Activated CD8-positive, alpha-beta T cell treated with anti-CD3 and anti-CD28 coated beads, Interleukin-2, amount 10 ng/mL, durations not matched to agents 7 days and 5 days (primary cell): Measurements from ENCODE around the gene TYROBP. TPM values are rescaled to one million over a fixed set of nuclear protein-coding genes. Genes with fewer than 3 reads are reported as not detected.
A peak's percentile ranks its signal among the peaks of the same experiment; 100 is the strongest.
"Not testable (repeated sequence)": the region's sequence is repeated elsewhere in the genome, so short reads cannot be mapped to it uniquely, and the experiment has no call there.

Experiments used
- ATAC-seq: fragments of 150-1000 bp; cut with Tn5 transposase; one replicate; pipeline ENCODE4 v1.10.0; 2021; ENCODE audit warnings: moderate library complexity
- CTCF ChIA-PET: fragments of 350-600 bp; sonication (Branson Sonifier 250); formaldehyde crosslinking; loops from one replicate; lab custom pipeline; 2021; ENCODE audit warnings: antibody characterized with exemption; lab: Charles Lee
- POLR2A ChIA-PET: fragments of 350-600 bp; sonication (Branson Sonifier 250); formaldehyde crosslinking; loops from one replicate; lab custom pipeline; 2021; ENCODE audit warnings: antibody characterized with exemption; lab: Charles Lee
- DNase-seq: peaks from one replicate; pipeline ENCODE4 v3.0.0-alpha.2; 2020
- H3K27ac Mint-ChIP-seq: one replicate; pipeline ENCODE4 v1.8.0; 2021; ENCODE audit warnings: mild to moderate bottlenecking, mixed read lengths
- H3K27me3 Mint-ChIP-seq: one replicate; pipeline ENCODE4 v1.8.0; 2021; ENCODE audit warnings: low read depth, mixed read lengths
- H3K36me3 Mint-ChIP-seq: one replicate; pipeline ENCODE4 v1.8.0; 2021; ENCODE audit warnings: low read depth, mixed read lengths
- H3K4me1 Mint-ChIP-seq: one replicate; pipeline ENCODE4 v1.8.0; 2021; ENCODE audit warnings: low read depth, mixed read lengths
- H3K4me3 Mint-ChIP-seq: one replicate; pipeline ENCODE4 v1.8.0; 2021; ENCODE audit warnings: mild to moderate bottlenecking, mixed read lengths
- H3K9me3 Mint-ChIP-seq: one replicate; pipeline ENCODE4 v1.8.0; 2022; ENCODE audit warnings: mixed read lengths; ENCODE audit not compliant: insufficient read depth
- total RNA-seq, 2 experiments: library from RNA; stranded (reverse); gene quantifications; one replicate each; pipeline ENCODE4 v1.2.3, GENCODE V29; 2021

Gene TYROBP
- total RNA-seq, 2 experiments from 2014 or later: 0.52 to 0.71 TPM

- not testable (repeated sequence) for H3K36me3 Mint-ChIP-seq, ATAC-seq, H3K27ac Mint-ChIP-seq, H3K9me3 Mint-ChIP-seq, DNase-seq
- ChIA-PET CTCF (interaction anchor here (1.0 to 2.2 kb wide), 4 partner anchors 12 to 124 kb away, joined by 3 to 10 read pairs (median 6); partner anchors contain the start of gene SDHAF1), POLR2A (interaction anchor here (2.0 kb wide), 1 partner anchor 13 kb away, joined by 6 read pairs; the partner anchor contains the start of gene KIRREL2)
- Mint-ChIP-seq H3K4me3 (peak overlapping the region; percentile 60), H3K27me3 (peaks cover 25% of the 10 kb centered on the region), H3K4me1 (peaks cover 19% of the 10 kb centered on the region)
Measured at GRCh38 chr19:35870124-35870736, 37.9 kb downstream of the TYROBP start.

DNA sequence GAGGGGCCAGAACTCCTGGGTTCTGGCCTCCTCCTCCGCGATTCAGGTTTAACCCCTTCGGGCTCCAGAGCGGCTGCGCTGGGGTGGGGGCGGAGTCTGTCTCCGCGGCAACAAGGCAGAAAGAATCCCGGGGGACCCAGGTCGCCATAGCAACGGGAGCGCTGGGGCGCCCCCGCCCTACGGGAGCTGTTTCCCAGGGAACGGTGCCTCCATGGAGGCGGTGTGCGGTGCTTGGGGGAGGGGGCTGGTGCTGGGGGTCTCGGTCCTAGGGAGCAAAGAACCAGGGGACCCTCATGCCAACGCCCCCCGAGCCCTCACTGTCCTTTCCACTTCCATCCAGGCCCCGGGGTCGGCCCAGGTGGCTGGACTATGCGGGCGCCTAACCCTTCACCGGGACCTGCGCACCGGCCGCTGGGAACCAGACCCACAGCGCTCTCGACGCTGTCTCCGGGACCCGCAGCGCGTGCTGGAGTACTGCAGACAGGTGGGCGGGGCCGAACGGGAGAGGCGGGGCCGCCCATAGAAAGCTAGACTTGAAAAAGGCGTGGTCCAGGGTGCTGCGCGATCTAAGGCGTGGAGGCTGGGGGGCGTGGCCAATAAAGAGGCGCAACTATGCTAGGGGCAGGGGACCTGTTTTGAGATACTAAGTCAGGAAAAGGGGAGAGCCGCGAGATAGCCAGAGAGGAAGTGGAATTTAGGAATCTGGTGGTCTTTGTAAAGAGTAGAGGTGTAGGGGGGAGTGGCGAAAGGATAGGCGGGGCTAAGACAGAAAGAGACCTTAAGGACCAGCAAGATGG, 38.6 kb downstream of the TYROBP start:
- POLR2A ChIA-PET: interaction anchor here (0.7 to 2.0 kb wide), 2 partner anchors 13 to 29 kb away, joined by 4 to 6 read pairs; partner anchors contain the start of gene KIRREL2
- CTCF ChIA-PET: interaction anchor here (1.0 to 2.2 kb wide), 4 partner anchors 12 to 125 kb away, joined by 3 to 10 read pairs (median 6); partner anchors contain the start of gene SDHAF1

DNA sequence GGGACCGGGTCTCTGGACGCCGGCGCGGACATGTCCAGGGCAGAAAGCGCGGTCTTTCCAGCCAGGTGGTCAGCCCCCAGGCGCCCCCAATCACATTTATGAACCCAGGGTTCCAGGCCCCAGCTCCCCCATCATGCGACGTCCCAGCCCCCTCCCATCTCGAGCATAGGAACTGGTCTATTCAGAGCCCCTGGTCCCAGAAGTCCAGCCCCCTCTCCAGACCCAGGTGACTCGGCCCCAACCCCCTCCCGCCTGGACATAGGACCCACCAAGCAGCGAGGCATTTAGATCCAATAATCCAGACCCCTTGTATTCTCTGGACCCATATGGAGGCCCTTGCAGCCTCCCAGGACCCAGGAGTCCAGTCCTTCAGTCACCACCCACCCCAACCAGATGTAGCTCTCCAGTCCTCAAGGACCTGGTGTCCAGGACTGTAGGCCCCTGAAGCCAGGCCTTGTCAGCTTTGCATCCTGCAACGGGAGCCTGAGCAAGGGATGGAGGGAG, 39.2 kb downstream of the TYROBP start:
- Mint-ChIP-seq H3K36me3 (no peaks in the 10 kb centered on the region), H3K4me3 (peak overlapping the region; percentile 55), H3K4me1 (peaks cover 19% of the 10 kb centered on the region), H3K9me3 (no peaks in the 10 kb centered on the region), H3K27me3 (peaks cover 28% of the 10 kb centered on the region), H3K27ac (no peak overlapping the region)
- no peak for DNase-seq
- POLR2A ChIA-PET: interaction anchor here (0.7 to 2.0 kb wide), 2 partner anchors 12 to 29 kb away, joined by 4 to 6 read pairs; partner anchors contain the start of gene KIRREL2
- CTCF ChIA-PET: interaction anchor here (2.2 kb wide), 1 partner anchor 63 kb away, joined by 10 read pairs; no protein-coding TSS in a partner anchor
- no peak for ATAC-seq

More for the DNA sequence above, 38.6 kb downstream of the TYROBP start:
- peak; percentile 88 for ATAC-seq
- H3K27me3 Mint-ChIP-seq: peaks cover 28% of the 10 kb centered on the region
- no peaks in the 10 kb centered on the region for H3K36me3 Mint-ChIP-seq
- no peaks in the 10 kb centered on the region for H3K9me3 Mint-ChIP-seq
- DNase-seq: peak; percentile 90
- H3K4me3 Mint-ChIP-seq: peak overlapping the region; percentile 60
- peak overlapping the region; percentile 2 for H3K27ac Mint-ChIP-seq
- H3K4me1 Mint-ChIP-seq: peaks cover 19% of the 10 kb centered on the region

DNA sequence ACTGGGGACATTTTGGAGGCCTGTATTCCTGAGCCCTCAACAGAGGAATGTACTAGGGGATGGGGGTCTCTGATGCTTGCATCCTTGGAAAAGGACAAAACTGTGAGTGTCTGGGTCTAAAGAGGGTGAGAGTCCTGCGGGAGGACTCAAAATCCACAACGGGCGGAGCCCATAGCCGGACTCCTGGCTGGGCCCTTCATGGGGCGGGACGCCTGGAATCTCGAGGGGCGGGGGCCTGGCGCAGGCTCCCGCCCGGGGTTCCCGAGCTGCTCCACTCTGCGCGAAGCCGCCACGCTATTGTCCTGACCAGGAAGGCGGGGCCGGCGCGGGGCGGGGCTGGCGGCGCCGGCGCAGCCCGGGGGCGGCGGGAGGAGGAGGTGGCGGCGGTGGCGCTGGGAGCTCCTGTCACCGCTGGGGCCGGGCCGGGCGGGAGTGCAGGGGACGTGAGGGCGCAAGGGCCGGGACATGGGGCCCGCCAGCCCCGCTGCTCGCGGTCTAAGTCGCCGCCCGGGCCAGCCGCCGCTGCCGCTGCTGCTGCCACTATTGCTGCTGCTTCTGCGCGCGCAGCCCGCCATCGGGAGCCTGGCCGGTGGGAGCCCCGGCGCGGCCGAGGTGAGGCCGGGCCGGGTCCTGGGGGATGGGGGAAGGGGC, 39.8 kb downstream of the TYROBP start, which contains the start of gene APLP1:
Gene APLP1, plus strand, starts transcription at position 403 of the 651 bp plus-strand sequence. Its CDS starts 63 bp downstream, at position 466.
- ChIA-PET POLR2A (interaction anchor here (0.7 to 2.0 kb wide), 2 partner anchors 11 to 30 kb away, joined by 4 to 6 read pairs; partner anchors contain the start of gene KIRREL2), CTCF (interaction anchor here (2.2 kb wide), 1 partner anchor 63 kb away, joined by 10 read pairs; no protein-coding TSS in a partner anchor)
- peaks cover 19% of the 10 kb centered on the region for H3K4me1 Mint-ChIP-seq
- H3K36me3 Mint-ChIP-seq: no peaks in the 10 kb centered on the region
- peak within 1 kb of the TSS; percentile 55 for H3K4me3 Mint-ChIP-seq
- peak; percentile 66 for DNase-seq
- peaks cover 28% of the 10 kb centered on the region for H3K27me3 Mint-ChIP-seq
- no peaks in the 10 kb centered on the region for H3K9me3 Mint-ChIP-seq
- H3K27ac Mint-ChIP-seq: no peak within 1 kb of the TSS
- peak; percentile 74 for ATAC-seq

DNA sequence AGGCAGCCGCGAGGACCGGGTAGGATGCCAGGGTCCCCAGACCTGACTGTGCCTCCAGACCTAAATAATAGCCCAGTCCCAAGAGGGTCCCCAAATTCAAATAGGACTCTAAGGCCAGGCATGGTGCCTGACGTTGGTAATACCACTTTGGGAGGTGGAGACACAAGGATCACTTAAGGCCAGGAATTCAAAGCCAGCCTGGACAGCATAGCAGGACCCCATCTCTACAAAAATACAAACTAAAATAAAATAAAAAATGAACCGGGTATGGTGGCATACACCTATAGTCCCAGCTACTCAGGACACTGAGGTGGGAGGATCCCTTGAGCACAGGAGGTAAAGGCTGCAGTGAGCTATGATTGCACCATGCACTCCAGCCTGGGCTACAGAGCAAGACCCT, 45.1 kb downstream of the TYROBP start:
- DNase-seq: no peak
- Mint-ChIP-seq H3K27ac (no peak overlapping the region), H3K4me1 (peaks cover 4% of the 10 kb centered on the region), H3K27me3 (peaks cover 52% of the 10 kb centered on the region), H3K9me3 (no peaks in the 10 kb centered on the region), H3K36me3 (no peaks in the 10 kb centered on the region), H3K4me3 (no peak overlapping the region)
- ATAC-seq: no peak
- ChIA-PET POLR2A (no interaction called here), CTCF (no interaction called here)

GRCh38 chr19:35862528-35862927, 45.6 kb downstream of the TYROBP start:
- DNase-seq: no peak
- POLR2A ChIA-PET: no interaction called here
- no peak for ATAC-seq
- Mint-ChIP-seq H3K4me3 (no peak overlapping the region), H3K36me3 (no peaks in the 10 kb centered on the region), H3K27ac (no peak overlapping the region), H3K9me3 (no peaks in the 10 kb centered on the region), H3K27me3 (peaks cover 50% of the 10 kb centered on the region), H3K4me1 (peaks cover 2% of the 10 kb centered on the region)
- CTCF ChIA-PET: no interaction called here

DNA sequence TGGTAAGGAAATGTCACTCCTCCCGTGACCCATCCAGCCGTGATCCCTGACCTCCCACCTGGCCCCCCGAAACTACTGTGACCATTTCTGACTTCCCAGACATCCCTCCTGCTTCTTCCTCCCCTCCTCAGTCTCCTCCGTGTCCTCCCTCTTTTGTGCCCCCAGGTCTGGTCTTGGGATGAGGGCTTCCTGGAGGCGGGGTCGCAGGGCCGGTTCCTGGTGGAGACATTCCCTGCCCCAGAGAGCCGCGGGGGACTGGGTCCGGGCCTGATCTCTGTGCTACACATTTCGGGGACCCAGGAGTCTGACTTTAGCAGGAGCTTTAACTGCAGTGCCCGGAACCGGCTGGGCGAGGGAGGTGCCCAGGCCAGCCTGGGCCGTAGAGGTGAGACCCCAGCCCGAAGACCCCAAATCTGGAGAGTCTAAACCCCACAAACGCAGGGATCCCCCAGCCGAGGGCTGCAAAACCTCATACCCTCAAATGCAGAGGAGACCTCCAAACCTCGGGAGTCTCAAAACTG, 46.4 kb downstream of the TYROBP start:
- no peak overlapping the region for H3K4me3 Mint-ChIP-seq
- H3K27ac Mint-ChIP-seq: no peak overlapping the region
- peaks cover 9% of the 10 kb centered on the region for H3K4me1 Mint-ChIP-seq
- POLR2A ChIA-PET: no interaction called here
- CTCF ChIA-PET: no interaction called here
- DNase-seq: no peak
- ATAC-seq: no peak
- no peaks in the 10 kb centered on the region for H3K36me3 Mint-ChIP-seq
- H3K9me3 Mint-ChIP-seq: no peaks in the 10 kb centered on the region
- peaks cover 48% of the 10 kb centered on the region for H3K27me3 Mint-ChIP-seq

- Mint-ChIP-seq H3K36me3 (no peaks in the 10 kb centered on the region), H3K9me3 (no peaks in the 10 kb centered on the region), H3K4me1 (peaks cover 9% of the 10 kb centered on the region), H3K27ac (no peak overlapping the region), H3K27me3 (peaks cover 45% of the 10 kb centered on the region), H3K4me3 (no peak overlapping the region)
- ATAC-seq (no peak), DNase-seq (no peak)
- ChIA-PET POLR2A (no interaction called here), CTCF (no interaction called here)
Measured at GRCh38 chr19:35860818-35861639, 47.1 kb downstream of the TYROBP start.

GRCh38 chr19:35860436-35860817, 47.7 kb downstream of the TYROBP start:
- POLR2A ChIA-PET: no interaction called here
- Mint-ChIP-seq H3K4me1 (peaks cover 9% of the 10 kb centered on the region), H3K9me3 (no peaks in the 10 kb centered on the region), H3K27ac (no peak overlapping the region), H3K36me3 (no peaks in the 10 kb centered on the region), H3K27me3 (peaks cover 46% of the 10 kb centered on the region), H3K4me3 (no peak overlapping the region)
- CTCF ChIA-PET: no interaction called here
- DNase-seq: no peak
- ATAC-seq: no peak

DNA sequence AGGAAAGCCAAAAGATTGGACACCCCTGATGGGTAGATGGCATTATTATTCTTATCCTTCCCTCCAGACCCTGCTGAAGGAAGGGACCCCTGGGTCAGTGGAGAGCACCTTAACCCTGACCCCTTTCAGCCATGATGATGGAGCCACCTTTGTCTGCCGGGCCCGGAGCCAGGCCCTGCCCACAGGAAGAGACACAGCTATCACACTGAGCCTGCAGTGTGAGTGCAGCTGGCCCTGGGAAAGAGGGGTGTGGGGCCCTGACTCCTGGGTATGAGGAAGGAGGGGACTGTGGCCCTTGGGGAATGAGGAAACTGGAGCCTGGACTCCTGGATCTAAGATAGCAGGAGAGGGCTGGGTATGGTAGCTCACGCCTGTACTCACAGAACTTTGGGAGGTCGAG, 48.7 kb downstream of the TYROBP start:
- Mint-ChIP-seq H3K4me1 (peaks cover 9% of the 10 kb centered on the region), H3K27me3 (peaks cover 53% of the 10 kb centered on the region), H3K36me3 (no peaks in the 10 kb centered on the region), H3K27ac (no peak overlapping the region), H3K4me3 (no peak overlapping the region), H3K9me3 (no peaks in the 10 kb centered on the region)
- POLR2A ChIA-PET: interaction anchor here (0.6 kb wide), 1 partner anchor 43 kb away, joined by 3 read pairs; no protein-coding TSS in a partner anchor
- DNase-seq (no peak), ATAC-seq (no peak)
- CTCF ChIA-PET: no interaction called here
